Measurements from ENCODE around the gene CD300H.
"Not testable (repeated sequence)": the region's sequence is repeated elsewhere in the genome, so short reads cannot be mapped to it uniquely, and the experiment has no call there.

CD300H gene

GRCh38 chr17:74563358-74563757 lies 4.0 kb downstream of the CD300H start:
- H3K4me3 ChIP-seq (ENCODE audit: low read depth, low read length), result no peak overlapping the region
- DNase-seq (ENCODE audit: low read depth), result no peak
- no peak for TF ChIP-seq CTCF (conservative IDR thresholded peaks at IDR 0.05; ENCODE audit: low read depth, low read length)

DNA sequence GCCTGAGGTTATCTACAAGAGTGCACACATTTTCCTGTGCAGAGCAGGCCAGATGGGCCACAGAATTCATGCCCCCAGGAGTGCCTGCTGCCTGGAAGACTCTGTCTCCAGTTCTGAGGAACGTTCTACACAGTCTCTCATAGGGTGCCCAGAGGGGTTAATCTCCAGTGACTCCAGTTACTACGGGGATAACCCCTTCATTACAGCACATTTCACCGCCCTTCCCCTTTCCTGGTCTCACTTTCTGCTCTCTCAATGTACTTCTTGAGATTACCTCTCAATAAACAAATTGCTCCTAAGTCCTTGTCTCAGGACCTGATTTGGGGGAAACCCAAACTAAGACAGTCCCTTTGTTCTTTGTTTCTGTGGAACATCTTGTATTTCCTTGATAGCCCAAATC lies 5.7 kb downstream of the CD300H start:
- TF ChIP-seq CTCF (conservative IDR thresholded peaks at IDR 0.05; ENCODE audit: low read depth, low read length), result no peak
- DNase-seq (ENCODE audit: low read depth), result no peak
- no peak overlapping the region for H3K4me3 ChIP-seq (ENCODE audit: low read depth, low read length)

GRCh38 chr17:74558882-74559519 lies 8.3 kb downstream of the CD300H start:
- no peak overlapping the region for H3K4me3 ChIP-seq (ENCODE audit: low read depth, low read length)
- no peak for DNase-seq (ENCODE audit: low read depth)
- no peak for TF ChIP-seq CTCF (conservative IDR thresholded peaks at IDR 0.05; ENCODE audit: low read depth, low read length)

- not testable (repeated sequence) for DNase-seq (ENCODE audit: low read depth); H3K4me3 ChIP-seq (ENCODE audit: low read depth, low read length)
Observed at GRCh38 chr17:74558402-74558801, 8.9 kb downstream of the CD300H start.

GRCh38 chr17:74555427-74555940 lies 11.8 kb downstream of the CD300H start:
- no peak for TF ChIP-seq CTCF (conservative IDR thresholded peaks at IDR 0.05; ENCODE audit: low read depth, low read length)
- no peak for DNase-seq (ENCODE audit: low read depth)
- H3K4me3 ChIP-seq (ENCODE audit: low read depth, low read length), result no peak overlapping the region

DNA sequence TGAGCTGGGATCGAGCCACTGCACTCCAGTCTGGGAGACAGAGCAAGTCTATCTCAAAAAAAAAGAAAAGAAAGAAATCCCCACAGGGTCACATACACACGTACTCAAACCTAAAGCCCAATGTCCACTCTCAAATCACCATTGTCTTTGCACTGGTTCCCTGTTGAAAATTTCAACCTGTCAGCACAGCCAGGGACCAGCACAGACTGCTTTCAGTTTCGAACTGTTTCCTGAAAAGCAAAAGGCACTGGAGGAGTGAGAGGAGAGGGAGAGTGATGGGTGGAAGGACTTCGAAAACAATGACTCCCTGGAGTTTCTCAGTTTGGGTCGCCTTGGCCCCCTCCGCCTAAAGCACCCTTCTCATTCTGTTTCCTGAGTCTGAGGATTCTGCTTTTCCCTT lies 12.4 kb downstream of the CD300H start:
- no peak overlapping the region for H3K4me3 ChIP-seq (ENCODE audit: low read depth, low read length)
- no peak for TF ChIP-seq CTCF (conservative IDR thresholded peaks at IDR 0.05; ENCODE audit: low read depth, low read length)
- DNase-seq (ENCODE audit: low read depth), result no peak

GRCh38 chr17:74552037-74552436 lies 15.3 kb downstream of the CD300H start:
- H3K4me3 ChIP-seq (ENCODE audit: low read depth, low read length), result no peak overlapping the region
- TF ChIP-seq CTCF (conservative IDR thresholded peaks at IDR 0.05; ENCODE audit: low read depth, low read length), result no peak
- no peak for DNase-seq (ENCODE audit: low read depth)

All from choroid plexus epithelial cell (primary cell).